ENCODE measurements around the gene DNER.
"Not testable (repeated sequence)": the region's sequence is repeated elsewhere in the genome, so short reads cannot be mapped to it uniquely, and the experiment has no call there.

Gene DNER

DNA sequence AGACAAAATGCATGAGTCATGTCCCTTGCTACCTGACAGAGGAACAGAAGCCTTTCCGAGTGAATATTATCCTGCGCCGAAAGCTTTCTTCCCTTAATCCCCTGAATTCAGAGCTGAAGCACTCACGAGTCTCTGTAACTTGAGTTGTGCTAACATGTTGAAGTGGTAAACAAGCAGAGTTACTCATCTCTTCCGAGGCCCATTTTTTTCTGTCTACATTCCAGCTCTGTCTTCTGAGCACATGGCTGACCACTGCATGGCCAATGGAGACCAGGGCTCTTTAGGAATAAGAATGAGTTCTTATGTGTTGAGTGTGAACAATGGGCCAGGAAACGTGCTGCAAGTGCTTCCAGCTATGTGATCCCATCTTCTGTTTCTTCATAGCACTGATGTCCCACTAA lies 370.2 kb downstream of the DNER start:
- peak; percentile 40 for DNase-seq (ENCODE audit: low read depth)
- TF ChIP-seq, protein P1, sequence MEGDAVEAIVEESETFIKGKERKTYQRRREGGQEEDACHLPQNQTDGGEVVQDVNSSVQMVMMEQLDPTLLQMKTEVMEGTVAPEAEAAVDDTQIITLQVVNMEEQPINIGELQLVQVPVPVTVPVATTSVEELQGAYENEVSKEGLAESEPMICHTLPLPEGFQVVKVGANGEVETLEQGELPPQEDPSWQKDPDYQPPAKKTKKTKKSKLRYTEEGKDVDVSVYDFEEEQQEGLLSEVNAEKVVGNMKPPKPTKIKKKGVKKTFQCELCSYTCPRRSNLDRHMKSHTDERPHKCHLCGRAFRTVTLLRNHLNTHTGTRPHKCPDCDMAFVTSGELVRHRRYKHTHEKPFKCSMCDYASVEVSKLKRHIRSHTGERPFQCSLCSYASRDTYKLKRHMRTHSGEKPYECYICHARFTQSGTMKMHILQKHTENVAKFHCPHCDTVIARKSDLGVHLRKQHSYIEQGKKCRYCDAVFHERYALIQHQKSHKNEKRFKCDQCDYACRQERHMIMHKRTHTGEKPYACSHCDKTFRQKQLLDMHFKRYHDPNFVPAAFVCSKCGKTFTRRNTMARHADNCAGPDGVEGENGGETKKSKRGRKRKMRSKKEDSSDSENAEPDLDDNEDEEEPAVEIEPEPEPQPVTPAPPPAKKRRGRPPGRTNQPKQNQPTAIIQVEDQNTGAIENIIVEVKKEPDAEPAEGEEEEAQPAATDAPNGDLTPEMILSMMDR (IDR thresholded peaks at IDR 0.05; ENCODE audit: control insufficient read depth, insufficient read depth, low read depth, low read length, missing control alignments), result no peak
- H3K4me3 ChIP-seq (ENCODE audit: control insufficient read depth, low read depth, low read length), result no peak overlapping the region

DNA sequence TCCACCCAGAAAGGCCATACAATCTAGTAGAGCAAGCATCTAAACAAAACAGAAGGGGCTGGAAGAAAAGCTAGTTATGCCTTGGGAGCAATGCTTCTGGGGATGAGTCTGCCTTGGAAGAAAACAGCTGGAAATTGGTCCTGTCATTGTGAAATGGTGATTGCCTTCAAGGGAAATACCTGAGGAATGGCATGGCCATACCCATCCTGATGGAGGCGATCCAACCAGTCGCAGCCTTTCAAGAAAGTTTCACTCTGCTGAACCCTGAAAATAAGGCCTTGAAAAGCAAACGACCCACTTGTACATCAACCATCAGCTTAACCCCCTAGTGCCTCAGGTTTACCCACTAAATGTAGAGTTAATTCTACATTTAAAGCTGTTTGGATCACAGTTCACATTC lies 370.7 kb downstream of the DNER start:
- no peak overlapping the region for H3K4me3 ChIP-seq (ENCODE audit: control insufficient read depth, low read depth, low read length)
- DNase-seq (ENCODE audit: low read depth), result no peak
- TF ChIP-seq, protein P1 (IDR thresholded peaks at IDR 0.05; ENCODE audit: control insufficient read depth, insufficient read depth, low read depth, low read length, missing control alignments), result no peak

DNA sequence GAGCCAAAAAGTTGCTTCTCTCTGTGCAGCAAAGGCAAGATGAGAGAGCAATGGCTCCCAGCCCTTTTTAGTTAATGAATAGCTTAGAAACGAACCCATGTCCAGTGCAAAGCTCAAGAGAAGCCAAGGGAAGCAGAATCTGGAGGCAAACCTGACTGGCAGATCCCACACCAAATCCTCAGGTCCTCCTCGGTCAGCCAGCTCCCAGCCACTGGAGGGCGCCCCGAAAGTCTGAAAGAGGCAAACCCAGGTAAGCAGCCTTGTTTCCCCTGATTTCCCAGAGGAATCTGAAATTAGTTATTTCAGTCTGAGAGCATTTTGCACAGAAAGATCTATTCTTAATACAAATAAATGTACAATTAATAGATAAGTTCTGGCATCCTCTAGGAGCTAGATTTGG lies 372.0 kb downstream of the DNER start:
- DNase-seq (ENCODE audit: low read depth), result no peak
- no peak overlapping the region for H3K4me3 ChIP-seq (ENCODE audit: control insufficient read depth, low read depth, low read length)
- TF ChIP-seq, protein P1 (IDR thresholded peaks at IDR 0.05; ENCODE audit: control insufficient read depth, insufficient read depth, low read depth, low read length, missing control alignments), result peak; percentile 42

DNA sequence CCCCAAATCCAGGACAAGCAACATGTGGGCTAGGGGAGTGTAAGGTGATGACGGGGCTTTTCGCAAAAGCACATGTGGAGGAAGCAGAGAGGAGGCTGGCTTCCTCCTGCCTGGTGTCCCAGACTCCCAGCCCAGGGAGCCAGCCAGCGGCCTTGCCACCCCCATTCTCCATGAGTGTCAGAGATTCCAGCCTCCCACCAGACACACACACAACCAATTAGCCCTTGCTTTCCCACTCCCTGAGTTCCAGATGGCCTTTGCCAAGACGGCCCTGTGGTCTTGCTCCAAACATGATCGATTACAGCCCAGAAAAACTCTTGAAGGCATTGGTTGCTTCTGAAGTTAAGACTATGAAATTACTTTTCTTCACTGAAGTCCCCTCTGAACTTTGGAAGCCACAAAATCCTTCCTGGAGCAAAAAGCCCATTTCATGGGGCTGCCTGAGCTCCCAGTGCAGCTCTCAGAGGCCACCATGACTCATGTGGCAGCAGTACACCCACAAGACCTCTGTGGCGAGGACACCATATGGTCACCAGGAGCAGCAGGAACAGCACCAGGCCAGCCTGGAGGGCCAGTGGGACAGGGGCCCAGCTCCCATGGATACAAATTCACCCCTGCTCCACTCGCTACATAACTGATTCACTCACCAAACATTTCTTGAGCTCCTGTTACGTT lies 374.1 kb downstream of the DNER start:
- DNase-seq (ENCODE audit: low read depth), result peak; percentile 20
- H3K4me3 ChIP-seq (ENCODE audit: control insufficient read depth, low read depth, low read length), result no peak overlapping the region
- TF ChIP-seq, protein P1 (IDR thresholded peaks at IDR 0.05; ENCODE audit: control insufficient read depth, insufficient read depth, low read depth, low read length, missing control alignments), result no peak

DNA sequence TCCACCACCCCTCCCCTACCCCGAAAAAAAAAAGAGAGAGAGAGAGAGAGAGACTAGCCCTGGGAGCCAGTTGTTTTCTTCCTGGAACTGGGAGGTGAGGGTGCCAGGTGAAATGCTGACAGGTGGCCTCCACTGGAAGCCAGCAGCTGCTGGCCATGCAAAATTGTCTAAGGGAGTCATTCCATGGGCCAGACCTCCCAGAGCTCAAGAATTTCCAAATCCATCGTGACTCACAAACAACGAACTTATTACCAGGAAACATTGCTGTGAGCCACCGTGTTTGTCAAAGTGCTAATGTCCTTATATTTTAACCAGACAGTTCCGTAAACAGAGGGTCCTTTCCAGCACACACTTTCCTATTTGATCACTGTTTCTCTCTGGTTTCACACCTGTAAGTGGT lies 374.7 kb downstream of the DNER start:
- no peak for DNase-seq (ENCODE audit: low read depth)
- TF ChIP-seq, protein P1 (IDR thresholded peaks at IDR 0.05; ENCODE audit: control insufficient read depth, insufficient read depth, low read depth, low read length, missing control alignments), result no peak
- no peak overlapping the region for H3K4me3 ChIP-seq (ENCODE audit: control insufficient read depth, low read depth, low read length)

DNA sequence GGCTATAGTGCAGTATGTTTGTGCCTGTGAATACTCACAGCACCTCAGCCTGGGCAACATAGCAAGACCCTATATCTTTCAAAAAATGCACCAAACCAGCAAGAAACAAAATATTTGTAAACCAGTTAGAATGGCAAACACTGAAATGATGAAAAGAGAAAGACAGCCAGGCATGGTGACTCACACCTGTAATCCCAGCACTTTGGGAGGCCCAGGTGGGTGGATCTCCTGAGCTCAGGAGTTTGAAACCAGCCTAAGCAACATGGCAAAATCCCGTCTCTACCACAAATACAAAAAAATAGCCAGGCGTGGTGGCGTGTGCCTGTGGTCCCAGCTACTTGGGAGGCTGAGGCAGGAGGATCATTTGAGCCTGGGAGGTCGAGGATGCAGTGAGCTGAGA lies 375.2 kb downstream of the DNER start:
- not testable (repeated sequence) for DNase-seq (ENCODE audit: low read depth); H3K4me3 ChIP-seq (ENCODE audit: control insufficient read depth, low read depth, low read length)

DNA sequence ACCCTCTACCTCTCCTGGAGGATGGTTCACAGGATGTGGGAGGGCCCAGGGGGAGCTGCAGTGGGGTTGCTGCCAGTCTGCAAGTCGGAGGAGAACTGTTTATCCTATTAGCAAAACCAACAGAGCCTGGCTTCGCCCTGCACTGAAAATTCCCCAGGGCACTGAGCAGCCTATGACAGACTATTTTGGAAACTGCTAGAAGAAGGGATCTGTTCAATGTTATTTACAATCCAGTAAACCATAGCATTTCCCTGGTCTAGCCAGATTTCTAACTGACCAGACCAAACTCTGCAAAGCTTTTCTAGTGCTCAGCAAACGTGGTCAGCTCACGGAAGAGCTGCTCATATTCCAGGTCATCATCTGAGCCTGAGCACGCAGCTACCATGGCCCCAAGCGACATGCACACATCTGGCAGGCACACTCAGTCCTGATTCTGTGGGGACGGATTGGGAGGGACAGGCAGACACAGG lies 378.4 kb downstream of the DNER start:
- DNase-seq (ENCODE audit: low read depth), result no peak
- H3K4me3 ChIP-seq (ENCODE audit: control insufficient read depth, low read depth, low read length), result no peak overlapping the region
- TF ChIP-seq, protein P1 (IDR thresholded peaks at IDR 0.05; ENCODE audit: control insufficient read depth, insufficient read depth, low read depth, low read length, missing control alignments), result no peak
